ENCODE results near the gene IGFBPL1.

IGFBPL1 gene

DNA sequence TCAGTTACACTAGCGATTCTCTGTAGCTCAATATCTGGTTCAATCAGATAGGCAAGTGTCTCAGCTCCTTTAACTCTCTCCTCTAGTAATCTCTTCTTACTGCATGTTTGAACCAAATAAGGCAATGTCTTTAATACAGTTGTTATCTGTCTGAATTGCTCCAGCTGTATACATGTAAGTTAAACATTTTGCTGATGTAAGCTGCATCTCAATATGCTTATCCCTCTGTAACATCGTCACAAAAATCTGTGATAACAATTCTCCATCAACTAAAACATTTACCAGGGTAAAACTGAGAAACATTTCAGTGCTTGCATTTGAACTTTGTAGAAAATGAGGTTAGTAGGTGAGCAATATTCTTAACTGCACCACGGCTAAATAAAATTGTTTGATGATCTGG lies 29.6 kb upstream of the IGFBPL1 start:
- H3F3A ChIP-seq (ENCODE audit: insufficient read depth, low read length) = no peaks in the 10 kb centered on the region
- no peaks in the 10 kb centered on the region for H3K79me2 ChIP-seq (ENCODE audit: low read length)
- DNase-seq = no peak
- H4K20me1 ChIP-seq (ENCODE audit: insufficient read depth, low read length) = no peaks in the 10 kb centered on the region
- no peak overlapping the region for H3K9ac ChIP-seq (ENCODE audit: low read length)
- no peaks in the 10 kb centered on the region for H3K4me1 ChIP-seq (ENCODE audit: low read length)
- no peaks in the 10 kb centered on the region for H3K27me3 ChIP-seq (replicated peaks; ENCODE audit: insufficient read depth, low read length)
- TF ChIP-seq EZH2phosphoT487 (IDR thresholded peaks at IDR 0.05; ENCODE audit: low read length) = no peak
- no peak for TF ChIP-seq EZH2 (optimal IDR thresholded peaks at IDR 0.05; ENCODE audit: low read depth, low read length)
- TF ChIP-seq, protein P1, sequence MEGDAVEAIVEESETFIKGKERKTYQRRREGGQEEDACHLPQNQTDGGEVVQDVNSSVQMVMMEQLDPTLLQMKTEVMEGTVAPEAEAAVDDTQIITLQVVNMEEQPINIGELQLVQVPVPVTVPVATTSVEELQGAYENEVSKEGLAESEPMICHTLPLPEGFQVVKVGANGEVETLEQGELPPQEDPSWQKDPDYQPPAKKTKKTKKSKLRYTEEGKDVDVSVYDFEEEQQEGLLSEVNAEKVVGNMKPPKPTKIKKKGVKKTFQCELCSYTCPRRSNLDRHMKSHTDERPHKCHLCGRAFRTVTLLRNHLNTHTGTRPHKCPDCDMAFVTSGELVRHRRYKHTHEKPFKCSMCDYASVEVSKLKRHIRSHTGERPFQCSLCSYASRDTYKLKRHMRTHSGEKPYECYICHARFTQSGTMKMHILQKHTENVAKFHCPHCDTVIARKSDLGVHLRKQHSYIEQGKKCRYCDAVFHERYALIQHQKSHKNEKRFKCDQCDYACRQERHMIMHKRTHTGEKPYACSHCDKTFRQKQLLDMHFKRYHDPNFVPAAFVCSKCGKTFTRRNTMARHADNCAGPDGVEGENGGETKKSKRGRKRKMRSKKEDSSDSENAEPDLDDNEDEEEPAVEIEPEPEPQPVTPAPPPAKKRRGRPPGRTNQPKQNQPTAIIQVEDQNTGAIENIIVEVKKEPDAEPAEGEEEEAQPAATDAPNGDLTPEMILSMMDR (IDR thresholded peaks at IDR 0.05; ENCODE audit: low read length) = no peak
- H3K27ac ChIP-seq (ENCODE audit: low read length) = no peak overlapping the region
- no peaks in the 10 kb centered on the region for H3K36me3 ChIP-seq (replicated peaks; ENCODE audit: insufficient read depth, low read length)
- H3K9me2 ChIP-seq (replicated peaks; ENCODE audit: insufficient read depth, low read length) = no peaks in the 10 kb centered on the region
- H3K9me3 ChIP-seq (replicated peaks; ENCODE audit: insufficient read depth, low read length) = no peaks in the 10 kb centered on the region
- no peak overlapping the region for H2AFZ ChIP-seq (ENCODE audit: low read length)
- no peak overlapping the region for H3K4me2 ChIP-seq (ENCODE audit: low read depth, low read length)
- H3K4me3 ChIP-seq (ENCODE audit: low read length) = no peak overlapping the region

DNA sequence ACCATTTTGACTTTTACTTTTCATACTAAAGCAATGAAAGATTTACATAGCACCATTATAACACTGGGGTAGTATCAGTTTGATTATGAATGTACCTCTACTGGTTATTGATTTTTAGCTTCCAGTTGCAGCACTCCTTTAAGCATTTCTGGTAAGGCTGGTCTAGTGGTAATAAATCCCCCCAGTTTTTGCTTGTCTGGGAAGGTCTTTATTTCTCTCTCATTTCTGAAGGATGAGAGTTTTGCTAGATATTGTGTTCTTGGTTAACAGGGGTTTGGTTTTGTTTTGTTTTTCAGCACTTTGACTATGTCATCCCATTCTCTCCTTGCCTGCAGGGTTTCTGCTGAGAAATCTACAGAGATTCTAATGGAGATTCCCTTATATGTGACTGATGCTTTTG lies 26.9 kb upstream of the IGFBPL1 start:
- no peaks in the 10 kb centered on the region for H3K27me3 ChIP-seq (replicated peaks; ENCODE audit: insufficient read depth, low read length)
- H3K9ac ChIP-seq (ENCODE audit: low read length) = no peak overlapping the region
- H4K20me1 ChIP-seq (ENCODE audit: insufficient read depth, low read length) = no peaks in the 10 kb centered on the region
- no peaks in the 10 kb centered on the region for H3K9me2 ChIP-seq (replicated peaks; ENCODE audit: insufficient read depth, low read length)
- no peak overlapping the region for H2AFZ ChIP-seq (ENCODE audit: low read length)
- H3K4me1 ChIP-seq (ENCODE audit: low read length) = no peaks in the 10 kb centered on the region
- H3K4me3 ChIP-seq (ENCODE audit: low read length) = no peak overlapping the region
- H3F3A ChIP-seq (ENCODE audit: insufficient read depth, low read length) = no peaks in the 10 kb centered on the region
- H3K4me2 ChIP-seq (ENCODE audit: low read depth, low read length) = no peak overlapping the region
- no peaks in the 10 kb centered on the region for H3K36me3 ChIP-seq (replicated peaks; ENCODE audit: insufficient read depth, low read length)
- no peaks in the 10 kb centered on the region for H3K9me3 ChIP-seq (replicated peaks; ENCODE audit: insufficient read depth, low read length)
- TF ChIP-seq EZH2 (optimal IDR thresholded peaks at IDR 0.05; ENCODE audit: low read depth, low read length) = no peak
- TF ChIP-seq, protein P1 (IDR thresholded peaks at IDR 0.05; ENCODE audit: low read length) = no peak
- H3K27ac ChIP-seq (ENCODE audit: low read length) = no peak overlapping the region
- no peak for DNase-seq
- no peaks in the 10 kb centered on the region for H3K79me2 ChIP-seq (ENCODE audit: low read length)

DNA sequence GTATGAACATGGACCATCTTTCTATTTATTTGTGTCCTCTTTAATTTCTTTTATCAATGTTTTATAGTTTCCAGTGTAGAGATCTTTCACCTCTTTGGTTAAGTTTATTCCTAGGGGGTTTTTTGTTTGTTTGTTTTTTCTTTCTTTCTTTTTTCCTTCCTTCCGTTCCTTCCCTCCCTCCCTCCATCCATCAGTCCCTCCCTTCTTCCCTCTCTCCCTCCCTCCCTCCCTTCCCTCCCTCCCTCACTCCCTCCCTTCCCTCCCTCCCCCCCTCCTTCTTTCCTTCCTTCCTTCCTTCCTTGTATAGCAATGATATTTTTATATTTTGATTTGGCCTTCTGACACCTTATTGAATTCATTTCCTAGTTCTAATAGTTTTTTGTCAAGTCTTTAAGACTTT lies 23.4 kb upstream of the IGFBPL1 start:
- no peaks in the 10 kb centered on the region for H3K36me3 ChIP-seq (replicated peaks; ENCODE audit: insufficient read depth, low read length)
- no peak for DNase-seq
- no peak overlapping the region for H3K9ac ChIP-seq (ENCODE audit: low read length)
- no peaks in the 10 kb centered on the region for H3K4me1 ChIP-seq (ENCODE audit: low read length)
- no peak overlapping the region for H3K4me2 ChIP-seq (ENCODE audit: low read depth, low read length)
- no peak overlapping the region for H3K4me3 ChIP-seq (ENCODE audit: low read length)
- no peaks in the 10 kb centered on the region for H3K27me3 ChIP-seq (replicated peaks; ENCODE audit: insufficient read depth, low read length)
- H3K9me3 ChIP-seq (replicated peaks; ENCODE audit: insufficient read depth, low read length) = no peaks in the 10 kb centered on the region
- H3K79me2 ChIP-seq (ENCODE audit: low read length) = no peaks in the 10 kb centered on the region
- no peak overlapping the region for H2AFZ ChIP-seq (ENCODE audit: low read length)
- no peak overlapping the region for H3K27ac ChIP-seq (ENCODE audit: low read length)
- no peaks in the 10 kb centered on the region for H3K9me2 ChIP-seq (replicated peaks; ENCODE audit: insufficient read depth, low read length)
- H3F3A ChIP-seq (ENCODE audit: insufficient read depth, low read length) = no peaks in the 10 kb centered on the region
- H4K20me1 ChIP-seq (ENCODE audit: insufficient read depth, low read length) = no peaks in the 10 kb centered on the region
- TF ChIP-seq EZH2 (optimal IDR thresholded peaks at IDR 0.05; ENCODE audit: low read depth, low read length) = no peak
- TF ChIP-seq EZH2phosphoT487 (IDR thresholded peaks at IDR 0.05; ENCODE audit: low read length) = no peak
- TF ChIP-seq, protein P1 (IDR thresholded peaks at IDR 0.05; ENCODE audit: low read length) = no peak

Measured in MM.1S (cell line).